Heart left ventricle (tissue), 13 donors: ENCODE measurements around the gene SLC2A4.

Experiments
- CTCF ChIP-seq, 12 donors: fragments of 200-600 bp; sonication (generic) in 4 of 12; IDR thresholded peaks; one replicate each; pipeline versions ENCODE4 v1.5.0 to v1.8.0; 2018 to 2022; ENCODE audit warnings: antibody characterized with exemption in 12 of 12, mild to moderate bottlenecking in 5 of 12
- POLR2A ChIP-seq, 2 donors: fragments of 450-650 bp; IDR thresholded peaks; one replicate each; pipeline ENCODE4 v1.6.1; 2017; ENCODE audit warnings: antibody characterized with exemption in 2 of 2, mild to moderate bottlenecking in 2 of 2, moderate library complexity in 2 of 2
- donor health status: ischemic (EF 13 %, LVEDD 7.1; RV severe dilation, severe dysfunction).
- donor health status: DM: no; HTN: yes; CAD: no.
- donor health status: DM: no; HTN: no; CAD: no.
- donor health status: ischemic (EF 25% LVEDD 6.9; RV normal size, moderate dysfunction).
- donor health status: ischemic (EF 25% LVEDD 5.7; RV mildly dilated, moderate dysfunction).
- donor health status: ischemic (EF 35%, LVEDD 5.7; RV mildly dilated, moderate dysfunction).
- donor health status: nonischemic (EF 11% LVEDD 7.7; RV severe dilation, severe dysfunction).
- donor health status: DM: yes; HTN: yes; CAD: no.
- donor health status: PGD.
- donor health status: ischemic (EF 29% LVEDD 5.4; RV normal size, mild dysfunction).
- donor health status: nonischemic (EF 23%, LVEDD 6.1; RV moderate dilation, normal function).

- TF ChIP-seq CTCF (IDR thresholded peaks at IDR 0.05) (no peak), POLR2A (IDR thresholded peaks at IDR 0.05) (no peak)
These were observed 38.1 kb upstream of the SLC2A4 start for GRCh38 chr17:7243453-7243729.
